Inflammatory macrophage treated with lipopolysaccharide for 1 hour (primary cell): ENCODE data around the gene MASTL.
"Not testable (repeated sequence)": the region's sequence is repeated elsewhere in the genome, so short reads cannot be mapped to it uniquely, and the experiment has no call there.

ENCODE experiments used
- DNase-seq, 2 donors: peaks; one replicate each; pipeline ENCODE4 v3.0.0-alpha.2; 2020 to 2022

The MASTL gene

GRCh38 chr10:27155066-27155754 is at the start of gene MASTL:
Gene MASTL (plus strand): TSS chr10:27155352. CDS start chr10:27155427, 75 bp downstream.
- DNase-seq, result peak; percentile 94 to 97

- no peak for DNase-seq
Measured at GRCh38 chr10:27108165-27108564, 47.0 kb upstream of the MASTL start.

GRCh38 chr10:27134371-27134770 is 20.8 kb upstream of the MASTL start:
- peak; percentile 15 to 51 for DNase-seq

- no peak for DNase-seq
Measured at GRCh38 chr10:27138277-27138676, 16.9 kb upstream of the MASTL start.

- no peak for DNase-seq
Measured at GRCh38 chr10:27143686-27144085, 11.5 kb upstream of the MASTL start.

- no peak for DNase-seq
Measured at GRCh38 chr10:27145937-27146336, 9.2 kb upstream of the MASTL start.

- DNase-seq, result no peak
Measured at GRCh38 chr10:27147701-27148100, 7.5 kb upstream of the MASTL start.

GRCh38 chr10:27150261-27150660 is 4.9 kb upstream of the MASTL start:
- DNase-seq, result no peak

- DNase-seq, result no peak
Measured at GRCh38 chr10:27152687-27153086, 2.5 kb upstream of the MASTL start.

GRCh38 chr10:27153329-27153728 is 1.8 kb upstream of the MASTL start:
- DNase-seq, result no peak

- peak; percentile 40 to 45 for DNase-seq
Measured at GRCh38 chr10:27153845-27154193, 1.3 kb upstream of the MASTL start.

- not testable (repeated sequence) for DNase-seq
Measured at GRCh38 chr10:27156566-27156965, 1.4 kb downstream of the MASTL start.

GRCh38 chr10:27157150-27157549 is 2.0 kb downstream of the MASTL start:
- DNase-seq, result peak in 1 of 2 donors; percentile 20

GRCh38 chr10:27158421-27158820 is 3.3 kb downstream of the MASTL start:
- no peak for DNase-seq

- no peak for DNase-seq
Measured at GRCh38 chr10:27169849-27170248, 14.7 kb downstream of the MASTL start.

- no peak for DNase-seq
Measured at GRCh38 chr10:27188259-27188658, 33.1 kb downstream of the MASTL start.

- no peak for DNase-seq
Measured at GRCh38 chr10:27188897-27189296, 33.7 kb downstream of the MASTL start.

- no peak for DNase-seq
Measured at GRCh38 chr10:27190508-27190907, 35.4 kb downstream of the MASTL start.

- DNase-seq, result peak; percentile 44 to 61
Measured at GRCh38 chr10:27192284-27192683, 37.1 kb downstream of the MASTL start.

GRCh38 chr10:27197980-27198620 is 42.9 kb downstream of the MASTL start:
- DNase-seq, result no peak

GRCh38 chr10:27203806-27204205 is 48.7 kb downstream of the MASTL start:
- DNase-seq, result no peak

GRCh38 chr10:27207350-27207749 is 52.2 kb downstream of the MASTL start:
- DNase-seq, result no peak

- DNase-seq, result peak in 1 of 2 donors; percentile 51
Measured at GRCh38 chr10:27223964-27224363, 68.8 kb downstream of the MASTL start.

- DNase-seq, result no peak
Measured at GRCh38 chr10:27225011-27225590, 69.9 kb downstream of the MASTL start.
